ENCODE measurements around the gene GSTO1.

The GSTO1 gene

GRCh38 chr10:104252368-104252767 is 2.3 kb upstream of the GSTO1 start:
- no peak for DNase-seq

- DNase-seq, result peak in 1 of 2 donors; percentile 40
Measured at GRCh38 chr10:104253106-104253505, 1.6 kb upstream of the GSTO1 start.

- no peak for DNase-seq
Measured at GRCh38 chr10:104253606-104254410, 884 bp upstream of the GSTO1 start.

DNA sequence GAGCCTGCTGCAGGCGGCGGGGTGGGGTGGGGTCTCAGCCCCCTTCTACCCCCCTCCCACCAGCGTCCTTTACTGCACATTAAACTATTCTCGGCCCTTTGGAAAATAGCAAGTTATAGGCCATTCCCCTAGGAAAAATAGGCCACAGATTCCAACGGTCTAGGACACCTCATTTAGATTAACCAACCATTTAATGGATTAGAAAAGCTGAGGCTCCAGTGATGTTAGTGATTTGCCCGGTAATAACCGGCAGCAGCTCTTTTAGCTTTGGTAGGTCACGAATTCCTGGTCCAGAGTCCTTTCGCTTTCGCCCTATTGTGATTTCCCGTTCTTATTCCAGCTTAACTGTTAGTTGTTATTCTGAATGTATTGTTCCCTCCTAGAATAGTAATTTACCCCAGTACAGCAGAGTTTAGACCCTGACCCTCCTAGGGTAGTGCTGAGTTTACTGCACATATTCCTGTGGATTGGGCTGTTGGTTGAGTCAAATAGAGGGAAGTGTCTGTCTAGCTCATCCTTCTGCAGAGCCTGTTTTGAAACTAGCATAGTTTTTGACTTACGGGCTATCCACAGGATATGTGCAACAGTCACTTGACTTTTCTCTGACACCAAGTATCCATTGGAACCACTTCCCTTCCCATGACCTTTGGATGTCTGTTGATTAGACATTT is 754 bp downstream of the GSTO1 start:
- DNase-seq, result peak; percentile 86 to 95

GRCh38 chr10:104256335-104256961 is 1.8 kb downstream of the GSTO1 start:
- peak; percentile 37 to 39 for DNase-seq

- no peak for DNase-seq
Measured at GRCh38 chr10:104257235-104257634, 2.5 kb downstream of the GSTO1 start.

- no peak for DNase-seq
Measured at GRCh38 chr10:104258209-104258608, 3.5 kb downstream of the GSTO1 start.

DNA sequence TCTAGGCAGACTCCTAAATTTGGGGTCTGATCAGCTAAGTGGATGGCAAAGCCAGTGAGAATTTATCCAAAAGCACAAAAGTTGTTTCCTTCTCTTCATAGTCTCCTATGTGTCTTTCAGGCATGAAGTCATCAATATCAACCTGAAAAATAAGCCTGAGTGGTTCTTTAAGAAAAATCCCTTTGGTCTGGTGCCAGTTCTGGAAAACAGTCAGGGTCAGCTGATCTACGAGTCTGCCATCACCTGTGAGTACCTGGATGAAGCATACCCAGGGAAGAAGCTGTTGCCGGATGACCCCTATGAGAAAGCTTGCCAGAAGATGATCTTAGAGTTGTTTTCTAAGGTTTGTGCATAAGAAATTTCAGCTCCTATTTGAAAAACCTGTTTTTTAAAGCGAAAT is 4.8 kb downstream of the GSTO1 start:
- DNase-seq, result no peak

DNA sequence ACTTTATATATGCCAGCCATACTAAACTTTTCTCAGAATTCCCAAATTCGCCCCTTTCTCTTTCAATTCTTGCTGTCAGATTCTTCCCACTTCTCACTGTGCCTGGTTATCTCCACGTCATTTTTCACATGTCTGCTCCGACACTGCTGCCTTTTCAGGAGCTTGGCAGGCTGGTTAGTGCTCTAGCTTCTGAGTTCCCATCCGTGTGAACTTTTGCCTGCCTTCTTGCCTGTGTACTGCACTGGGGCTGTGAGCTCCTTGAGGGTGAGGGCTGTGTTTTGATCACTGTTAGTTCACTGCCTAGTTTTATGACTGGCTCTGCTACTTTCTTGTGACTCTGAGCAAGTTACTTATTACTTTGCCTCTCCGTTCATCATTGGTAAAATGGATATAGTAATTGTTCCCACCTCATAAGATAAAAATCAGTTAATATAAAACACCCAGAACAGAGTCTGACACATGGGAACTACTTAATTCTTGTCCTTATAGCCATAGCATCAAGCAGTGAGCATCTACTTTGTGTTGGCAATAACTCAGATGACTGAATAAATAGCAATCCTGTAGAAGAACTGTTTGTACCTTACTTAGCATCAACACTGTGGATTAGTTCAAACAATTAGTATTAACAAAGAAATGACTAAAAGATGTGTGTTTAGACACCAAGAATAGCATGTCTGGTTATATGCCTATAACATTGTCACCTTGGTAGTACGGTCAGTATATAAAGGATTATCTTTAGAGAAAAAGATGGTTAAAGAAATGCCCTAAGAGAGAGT is 5.5 kb downstream of the GSTO1 start:
- no peak for DNase-seq

- DNase-seq, result peak; percentile 65 to 66
Measured at GRCh38 chr10:104260775-104261115, 6.1 kb downstream of the GSTO1 start.

DNA sequence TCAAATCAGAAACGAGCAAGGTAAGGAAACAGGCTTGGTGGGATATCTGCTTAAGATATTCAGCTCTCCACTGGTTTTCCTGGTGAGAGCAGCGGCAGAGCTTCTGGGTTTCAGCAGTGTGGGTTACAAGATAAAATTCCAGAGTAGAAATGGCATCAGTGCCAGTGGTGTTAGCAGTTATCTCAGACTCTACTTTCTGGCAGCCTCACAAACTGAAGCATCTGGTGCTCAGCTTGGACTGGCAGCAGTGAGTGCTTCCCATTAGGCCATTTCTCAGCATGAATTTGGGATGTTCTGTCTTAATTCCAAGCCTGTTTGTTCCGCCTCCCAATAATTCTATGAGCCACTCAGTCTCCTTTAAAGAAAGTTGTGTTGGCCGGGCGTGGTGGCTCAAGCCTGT is 7.4 kb downstream of the GSTO1 start:
- DNase-seq, result no peak

- DNase-seq, result no peak
Measured at GRCh38 chr10:104264783-104265182, 10.1 kb downstream of the GSTO1 start.

- DNase-seq, result no peak
Measured at GRCh38 chr10:104267721-104268404, 13.2 kb downstream of the GSTO1 start.

GRCh38 chr10:104268405-104268712 is 13.7 kb downstream of the GSTO1 start:
- no peak for DNase-seq

DNA sequence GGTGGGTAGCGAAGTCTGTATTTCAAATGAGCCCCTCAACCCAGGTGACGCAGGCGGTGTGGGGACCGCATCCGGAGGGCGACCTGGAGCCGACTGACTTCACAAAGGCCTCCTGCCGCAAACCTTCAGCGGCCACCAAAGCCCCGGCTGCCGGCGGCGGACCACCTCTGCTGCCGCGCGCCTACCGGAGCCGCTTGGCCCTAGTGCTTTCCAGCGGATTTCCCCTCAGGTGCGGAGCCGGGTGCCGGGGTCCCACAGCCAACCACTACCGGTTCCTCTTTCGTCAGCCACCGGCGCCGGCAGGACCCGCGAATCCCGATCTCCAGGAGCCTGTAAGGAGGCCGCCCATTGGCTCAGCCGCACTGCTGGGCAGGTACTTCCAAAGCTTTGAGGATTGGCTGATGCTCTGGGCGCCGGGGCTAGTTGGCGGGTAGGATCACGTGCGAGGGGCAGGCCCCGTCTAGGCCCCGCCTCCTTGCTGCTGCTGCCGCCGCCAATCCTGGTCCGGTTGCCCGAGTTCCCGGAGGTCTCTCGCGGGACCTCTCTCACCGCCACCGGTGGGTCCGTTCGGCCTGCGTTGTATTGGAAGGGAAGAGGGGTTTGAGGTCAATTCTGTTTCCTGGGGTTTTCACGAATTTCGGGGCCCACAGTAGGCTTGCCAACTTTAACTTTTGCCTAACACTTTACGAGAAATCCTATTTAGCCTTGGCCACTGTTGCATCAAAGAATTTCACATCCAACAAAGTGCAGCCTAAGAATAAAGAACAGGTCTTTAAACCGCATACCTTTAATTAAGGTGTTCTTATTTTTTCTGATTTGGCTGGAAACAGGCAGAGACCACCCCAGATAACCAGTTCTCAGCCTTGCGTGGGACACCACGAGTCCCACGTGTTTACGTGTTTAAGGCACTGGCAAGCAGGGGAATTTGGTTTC is 14.3 kb downstream of the GSTO1 start, which contains the start of gene GSTO2:
Gene GSTO2 (plus strand): TSS at position 472 of the 933 bp plus-strand sequence. CDS start 5,732 bp downstream, outside the sequence.
- DNase-seq, result peak; percentile 94

DNA sequence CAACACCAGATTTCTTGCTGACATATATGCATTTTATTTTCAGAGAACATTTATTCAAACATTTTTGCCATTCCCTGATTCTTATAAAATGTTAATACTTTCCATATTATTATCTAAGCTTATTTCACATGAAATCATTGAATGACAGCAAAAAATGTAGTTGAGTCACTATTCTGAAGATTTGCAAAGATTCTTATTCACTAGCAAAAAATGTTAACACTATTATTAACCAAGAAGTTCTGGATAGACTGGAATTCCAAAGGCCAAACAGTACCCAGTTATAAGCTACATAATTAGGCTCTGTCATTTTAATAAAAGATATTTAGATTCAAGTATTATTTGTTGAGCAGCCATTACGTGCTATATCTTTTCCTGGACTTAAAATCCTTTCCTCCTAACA is 18.6 kb downstream of the GSTO1 start:
- DNase-seq, result no peak

GRCh38 chr10:104273899-104274575 is 19.3 kb downstream of the GSTO1 start:
- no peak for DNase-seq

GRCh38 chr10:104274762-104275721 is 20.4 kb downstream of the GSTO1 start:
- peak in 1 of 2 donors; percentile 38 for DNase-seq

DNA sequence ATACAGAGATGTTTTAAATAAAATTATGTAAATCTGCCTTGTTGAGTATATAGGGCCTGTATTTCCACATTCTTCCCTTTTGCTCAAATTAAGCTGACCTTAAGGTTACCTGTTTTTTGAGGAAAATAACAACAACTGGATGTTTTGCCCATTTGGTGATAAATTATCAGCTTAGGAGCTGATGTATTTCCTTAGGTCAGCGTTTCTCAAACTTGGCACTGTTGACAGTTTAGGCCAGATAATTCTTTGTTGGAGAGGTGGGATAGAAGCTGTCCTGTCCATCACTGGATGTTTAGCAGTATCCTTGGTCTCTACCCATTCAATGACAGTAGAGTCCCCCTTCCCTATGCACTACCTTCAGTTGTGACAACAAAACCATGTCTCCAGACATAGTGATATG is 21.5 kb downstream of the GSTO1 start:
- DNase-seq, result no peak

DNA sequence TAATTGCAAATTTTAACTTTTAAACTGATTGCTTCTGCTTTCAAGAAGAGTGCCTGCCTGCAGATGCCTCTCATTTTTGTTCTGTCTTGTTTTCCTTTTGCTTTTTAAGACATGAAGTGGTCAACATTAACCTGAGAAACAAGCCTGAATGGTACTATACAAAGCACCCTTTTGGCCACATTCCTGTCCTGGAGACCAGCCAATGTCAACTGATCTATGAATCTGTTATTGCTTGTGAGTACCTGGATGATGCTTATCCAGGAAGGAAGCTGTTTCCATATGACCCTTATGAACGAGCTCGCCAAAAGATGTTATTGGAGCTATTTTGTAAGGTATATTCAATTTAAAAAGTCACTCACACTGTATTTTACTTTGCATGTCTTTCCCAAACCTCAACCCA is 23.1 kb downstream of the GSTO1 start:
- no peak for DNase-seq

All from inflammatory macrophage treated with lipopolysaccharide for 1 hour (primary cell).